ENCODE results near the gene PGAM5. TPM values are rescaled to one million over a fixed set of nuclear protein-coding genes. Genes with fewer than 3 reads are reported as not detected.
A peak's percentile ranks its signal among the peaks of the same experiment; 100 is the strongest.

The PGAM5 gene
- total and polyA plus RNA-seq, 2 of the 13 experiments (the other 11 are each of a cell fraction or from before 2014, with no cell fraction given): 18.0 to 77.9 TPM

- TF ChIP-seq ZBTB7A (CRISPR knock-in tag; IDR thresholded peaks at IDR 0.05) (no peak), ZKSCAN5 (CRISPR knock-in tag; IDR thresholded peaks at IDR 0.05) (0 out of 2 replicates have a peak, but pooled peaks have one; percentile 21), SMAD1 (CRISPR knock-in tag; IDR thresholded peaks at IDR 0.05; ENCODE audit: borderline replicate concordance, low read depth) (no peak), HOXD1 (CRISPR knock-in tag; IDR thresholded peaks at IDR 0.05) (no peak), SNAPC2 (CRISPR knock-in tag; IDR thresholded peaks at IDR 0.05) (no peak), MEIS2 (CRISPR knock-in tag; IDR thresholded peaks at IDR 0.05) (no peak), ZNF121 (CRISPR knock-in tag; IDR thresholded peaks at IDR 0.05) (peak; percentile 18; the same call in 1 of the 2 replicates), ZNF879 (CRISPR knock-in tag; IDR thresholded peaks at IDR 0.05) (no peak), MED8 (CRISPR knock-in tag; IDR thresholded peaks at IDR 0.05; ENCODE audit: insufficient replicate concordance) (no peak), ZXDC (CRISPR knock-in tag; IDR thresholded peaks at IDR 0.05) (no peak), PRDM4 (CRISPR knock-in tag; IDR thresholded peaks at IDR 0.05; ENCODE audit: borderline replicate concordance) (no peak), KLF6 (CRISPR knock-in tag; IDR thresholded peaks at IDR 0.05) (peak; percentile 81; the same call in 1 of the 2 replicates), ZNF7 (CRISPR knock-in tag; IDR thresholded peaks at IDR 0.05) (no peak), PHF20 (CRISPR knock-in tag; IDR thresholded peaks at IDR 0.05) (peak; percentile 68), ZNF274 (CRISPR knock-in tag; IDR thresholded peaks at IDR 0.05) (peak; percentile 89), NFE2L2 (IDR thresholded peaks at IDR 0.05; ENCODE audit: low read length) (no peak), ZNF558 (CRISPR knock-in tag; IDR thresholded peaks at IDR 0.05; ENCODE audit: borderline replicate concordance) (peak; percentile 58; the same call in 1 of the 2 replicates), MED13 (CRISPR knock-in tag; IDR thresholded peaks at IDR 0.05) (no peak), ZNF280B (CRISPR knock-in tag; IDR thresholded peaks at IDR 0.05; ENCODE audit: borderline replicate concordance) (peak; percentile 63; the same call in 1 of the 2 replicates), ZFP91 (CRISPR knock-in tag; IDR thresholded peaks at IDR 0.05; ENCODE audit: borderline replicate concordance) (peak; percentile 81; the same call in 1 of the 2 replicates), ZNF296 (CRISPR knock-in tag; conservative IDR thresholded peaks at IDR 0.05) (no peak), KLF16 (CRISPR knock-in tag; IDR thresholded peaks at IDR 0.05) (no peak)
These were observed 51.4 kb downstream of the PGAM5 start (continued) for GRCh38 chr12:132761921-132762583.
